K562 (cell line): ENCODE data around the gene ORC4. TPM values are rescaled to one million over a fixed set of nuclear protein-coding genes. Genes with fewer than 3 reads are reported as not detected.
A peak's percentile ranks its signal among the peaks of the same experiment; 100 is the strongest.

Source experiments
- ATAC-seq: fragments of 200-7000 bp; cut with Tn5 transposase; 3 replicates; pipeline ENCODE4 v1.9.1; 2020; ENCODE audit warnings: moderate library complexity
- BruUV-seq: library from RNA; stranded (reverse); fragments of 400-500 nt; replicated peaks from 2 replicates; lab custom pipeline; 2021; lab: Mats Ljungman, UMichigan
- CTCF ChIA-PET: fragments of 300-600 bp; formaldehyde crosslinking; extraction: SDS; loops from one replicate; lab custom pipeline; 2021; ENCODE audit warnings: low intra/inter-chr PET ratio; lab: Yijun Ruan, JAX
- POLR2A ChIA-PET: fragments of 300-600, 350-650 bp; sonication (Branson Sonifier 250); formaldehyde crosslinking; extraction: SDS; loops from one replicate; lab custom pipeline; 2021; ENCODE audit warnings: antibody characterized with exemption, inconsistent platforms; lab: Yijun Ruan, JAX
- DNase-seq, 4 experiments: peaks; one replicate each; pipeline versions ENCODE4 v3.0.0 to v3.0.0-alpha.2; 2011 to 2018; ENCODE audit warnings: low spot score in 3 of 4, mixed read lengths in 3 of 4; ENCODE audit errors: extremely low read depth in 1 of 4
- FAIRE-seq: peaks from 2 replicates; lab custom pipeline; 2011; peaks lifted over from hg19 to GRCh38; lab: Jason Lieb, UNC
- H2AFZ ChIP-seq: 2 replicates; pipeline ENCODE4 v1.6.0; 2011; ENCODE audit warnings: low read depth, low read length, control low read depth, inconsistent platforms
- H3K27ac ChIP-seq: fragments of 200-600 bp; 3 replicates; pipeline ENCODE4 v1.8.0; 2011; ENCODE audit warnings: low read depth, mild to moderate bottlenecking, control low read depth, inconsistent platforms, low read length, moderate library complexity, mixed read lengths; ENCODE audit errors: extremely low read depth
- H3K27me3 ChIP-seq, 2 experiments: fragments of 300-600 bp in 1 of 2; 2 replicates in 1 of 2; 3 replicates in 1 of 2; pipeline versions ENCODE4 v1.6.0 to v1.8.0; 2011; ENCODE audit warnings: inconsistent platforms in 2 of 2, low read length in 2 of 2, mild to moderate bottlenecking in 1 of 2, mixed read lengths in 1 of 2, moderate library complexity in 1 of 2; ENCODE audit not compliant: control insufficient read depth in 2 of 2, insufficient read depth in 2 of 2
- H3K36me3 ChIP-seq: fragments of 300-600 bp; 3 replicates; pipeline ENCODE4 v1.8.0; 2011; ENCODE audit warnings: mild to moderate bottlenecking, low read length, inconsistent platforms; ENCODE audit not compliant: control insufficient read depth, insufficient read depth
- H3K4me1 ChIP-seq, 2 experiments: fragments of 200-600 bp in 1 of 2; replicated peaks in 1 of 2; 2 replicates in 1 of 2; 3 replicates in 1 of 2; pipeline versions ENCODE4 v1.5.1 to v1.8.0; 2011; ENCODE audit warnings: inconsistent platforms in 2 of 2, low read length in 2 of 2, mild to moderate bottlenecking in 1 of 2, mixed read lengths in 1 of 2, moderate library complexity in 1 of 2; ENCODE audit not compliant: control insufficient read depth in 2 of 2, insufficient read depth in 2 of 2
- H3K4me2 ChIP-seq: 2 replicates; pipeline ENCODE4 v1.6.1; 2011; ENCODE audit warnings: low read length, control low read depth, inconsistent platforms, mixed read lengths; ENCODE audit not compliant: insufficient read depth
- H3K4me3 ChIP-seq: fragments of 200-600 bp; sonication (generic), shearing (Covaris generic); 2 replicates; pipeline ENCODE4 v1.5.1; 2016; ENCODE audit warnings: control low read depth, inconsistent platforms
- H3K79me2 ChIP-seq: fragments of 200-600 bp; 3 replicates; pipeline ENCODE4 v1.8.0; 2011; ENCODE audit warnings: low read length, inconsistent platforms; ENCODE audit not compliant: control insufficient read depth, insufficient read depth
- H3K9ac ChIP-seq, 2 experiments: 2 replicates each; pipeline versions ENCODE4 v1.6.0 to v1.6.1; 2011; ENCODE audit warnings: low read depth in 2 of 2, low read length in 2 of 2, control low read depth in 1 of 2, inconsistent platforms in 1 of 2, mild to moderate bottlenecking in 1 of 2, mixed read lengths in 1 of 2; ENCODE audit not compliant: insufficient read depth in 1 of 2
- H3K9me1 ChIP-seq: one replicate; pipeline ENCODE4 v1.6.0; 2011; ENCODE audit warnings: inconsistent platforms, mild to moderate bottlenecking, low read length, moderate library complexity; ENCODE audit not compliant: control insufficient read depth, insufficient read depth
- H3K9me3 ChIP-seq: replicated peaks from 2 replicates; pipeline ENCODE4 v1.5.1; 2011; ENCODE audit warnings: low read depth, low read length, inconsistent platforms; ENCODE audit not compliant: control insufficient read depth, insufficient read depth
- H4K20me1 ChIP-seq: replicated peaks from 2 replicates; pipeline ENCODE4 v1.6.1; 2011; ENCODE audit warnings: low read length, inconsistent platforms, mixed read lengths; ENCODE audit not compliant: control insufficient read depth, insufficient read depth
- AFF1 ChIP-seq, 2 experiments: fragments of 450-650 bp; IDR thresholded peaks; 2 replicates each; pipeline ENCODE4 v1.6.1; 2018; ENCODE audit warnings: mild to moderate bottlenecking in 2 of 2, low read depth in 1 of 2; ENCODE audit not compliant: partially characterized antibody in 2 of 2
- C11orf30 ChIP-seq: fragments of 450-650 bp; IDR thresholded peaks from 2 replicates; pipeline ENCODE4 v1.6.1; 2016; ENCODE audit warnings: low read depth, mild to moderate bottlenecking
- FOXA1 ChIP-seq: fragments of 450-650 bp; IDR thresholded peaks from 2 replicates; pipeline ENCODE4 v1.6.1; 2016; ENCODE audit warnings: mild to moderate bottlenecking, borderline replicate concordance
- HDAC2 ChIP-seq: fragments of 450-650 bp; IDR thresholded peaks from 2 replicates; pipeline ENCODE4 v1.6.1; 2016; ENCODE audit warnings: mild to moderate bottlenecking
- MAFG ChIP-seq: fragments of 450-650 bp; conservative IDR thresholded peaks from 2 replicates; pipeline ENCODE4 v1.6.1; 2016; ENCODE audit warnings: missing genetic modification characterization, missing compliant biosample characterization
- NFRKB ChIP-seq: fragments of 450-650 bp; IDR thresholded peaks from 2 replicates; pipeline ENCODE4 v1.6.1; 2016; ENCODE audit warnings: low read depth
- NR2F6 ChIP-seq: fragments of 450-650 bp; formaldehyde crosslinking; IDR thresholded peaks from 2 replicates; pipeline ENCODE4 v1.4.0; 2020; ENCODE audit warnings: mild to moderate bottlenecking
- PHB2 ChIP-seq: fragments of 450-650 bp; IDR thresholded peaks from 2 replicates; pipeline ENCODE4 v1.6.1; 2017; ENCODE audit warnings: low read depth
- RCOR1 ChIP-seq, 2 experiments: IDR thresholded peaks; 2 replicates each; pipeline ENCODE4 v1.6.1; 2012; ENCODE audit warnings: low read depth in 2 of 2, low read length in 2 of 2, borderline replicate concordance in 1 of 2, improper control_type of control experiment in 1 of 2
- ZNF197 ChIP-seq: fragments of 200-800 bp; sonication (Bioruptor generic); IDR thresholded peaks from 2 replicates; pipeline ENCODE4 v1.6.1; 2016; ENCODE audit warnings: low read depth, missing genetic modification characterization, missing compliant biosample characterization
- ZNF311 ChIP-seq: fragments of 250-450 bp; sonication (Bioruptor Pico); IDR thresholded peaks from 2 replicates; pipeline ENCODE4 v1.4.0; 2020; ENCODE audit warnings: mild to moderate bottlenecking, moderate library complexity
- ZNF316 ChIP-seq: fragments of 450-650 bp; IDR thresholded peaks from 2 replicates; pipeline ENCODE4 v1.6.1; 2016
- WGBS: fragments of 100-300 bp; shearing (Covaris generic); methylation state at CpG from one replicate; pipeline ENCODE4 v1.1.6; 2016; ENCODE audit warnings: low coverage, mixed read lengths; ENCODE audit not compliant: insufficient coverage; ENCODE audit errors: missing lambda C conversion rate; 5-methylcytosine and 5-hydroxymethylcytosine counted together
- in situ Hi-C: fragments of 300-500 bp; cut with MboI; formaldehyde crosslinking; loops from 4 replicates; pipeline ENCODE4 v1.15.0; 2018; ENCODE audit warnings: inconsistent platforms, mixed read lengths
- intact Hi-C: fragments of 100-400 bp; cut with micrococcal nuclease; formaldehyde crosslinking; loops from 2 replicates; pipeline ENCODE4 v1.14.2; 2022
- polyA plus RNA-seq, 8 experiments: library from polyadenylated mRNA; depleted of rRNA in 4 of 8; stranded (reverse) in 5 of 8; unstranded in 3 of 8; fragments of >200 nt; fragmentation: Nextera tagmentation in 2 of 8; fragmentation: Illumina TruSeq in 1 of 8; extraction: Ambion mirVana in 2 of 8; extraction: Trizol in 1 of 8; gene quantifications; 2 replicates each; pipeline versions ENCODE4 v1.2.1 to v1.2.3, GENCODE V29; 2011 to 2014; ENCODE audit warnings: inconsistent platforms in 1 of 8, missing spikeins in 1 of 8
- total RNA-seq, 7 experiments: library from RNA; depleted of rRNA in 6 of 7; stranded (reverse); fragments of >200 nt in 6 of 7; fragmentation: Illumina TruSeq in 2 of 7; extraction: Trizol in 2 of 7; gene quantifications; 2 replicates each; pipeline versions ENCODE4 v1.2.1 to v1.2.3, GENCODE V29; 2011 to 2021; ENCODE audit warnings: low replicate concordance in 1 of 7
- TF ChIP-seq, protein P1 (sequence below), 3 experiments: fragments of 200-800 bp in 1 of 3; fragments of 250-450 bp in 1 of 3; fragments of 450-650 bp in 1 of 3; sonication (Bioruptor Pico) in 1 of 3; sonication (Bioruptor generic) in 1 of 3; formaldehyde crosslinking in 1 of 3; IDR thresholded peaks; 2 replicates each; pipeline versions ENCODE4 v1.6.1 to v1.8.0; 2016 to 2022; ENCODE audit warnings: mild to moderate bottlenecking in 2 of 3, missing genetic modification characterization in 2 of 3, missing compliant biosample characterization in 1 of 3, moderate library complexity in 1 of 3

ORC4 gene
- total and polyA plus RNA-seq, 9 of the 15 experiments (the other 6 are each of a cell fraction or from before 2014, with no cell fraction given) = 58.6 to 100 (median 70.5) TPM

DNA sequence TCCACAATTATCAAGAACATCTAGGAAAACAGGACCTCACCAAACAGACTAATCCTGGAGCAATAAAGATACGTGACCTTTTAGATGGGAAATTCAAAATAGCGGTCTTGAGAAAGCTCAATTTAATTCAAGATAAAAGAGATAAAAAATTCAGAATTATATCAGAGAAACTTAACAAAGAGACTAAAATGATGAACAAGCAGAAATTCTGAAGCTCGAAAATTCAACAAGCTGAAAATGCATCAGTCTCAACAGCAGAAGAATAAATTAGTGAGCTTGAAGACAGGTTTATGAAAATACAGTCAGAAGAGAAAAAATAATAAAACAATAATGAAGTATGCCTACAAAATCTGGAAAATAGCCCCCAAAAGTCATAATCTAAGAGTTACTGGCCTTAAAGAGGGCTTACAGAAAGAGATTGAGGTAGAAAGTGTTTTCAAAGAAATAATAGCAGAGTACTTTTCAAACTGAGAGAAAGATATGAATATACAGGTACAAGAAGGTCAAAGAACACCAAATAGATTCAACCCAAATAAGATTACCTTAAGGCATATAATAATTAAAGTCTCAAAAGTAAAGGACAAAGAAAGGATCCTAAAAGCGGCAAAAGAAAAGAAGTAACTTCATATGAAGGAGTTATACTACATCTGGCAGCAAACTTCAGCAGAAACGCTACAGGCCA is 13.2 kb downstream of the ORC4 start:
- Histone ChIP-seq H3K36me3 (no peaks in the 10 kb centered on the region), H3K9me1 (no peaks in the 10 kb centered on the region), H3K4me2 (no peak overlapping the region), H3K27ac (no peak overlapping the region), H3K4me3 (no peak overlapping the region), H3K4me1 (no peaks in the 10 kb centered on the region), H3K79me2 (peaks cover 89% of the 10 kb centered on the region), H2AFZ (no peak overlapping the region), H3K9me3 (no peaks in the 10 kb centered on the region), H3K27me3 (no peaks in the 10 kb centered on the region), H3K9ac (no peak overlapping the region), H4K20me1 (0 out of 2 replicates have a peak, but pooled peaks cover 7% of the 10 kb centered on the region)
- ChIA-PET CTCF (no interaction called here), POLR2A (interaction anchor here (1.1 kb wide), 1 partner anchor 12 kb away, joined by 3 read pairs; no protein-coding TSS in a partner anchor)
- in situ Hi-C loops = no loop called here
- WGBS = 83% methylated on average over 5 of the region's 5 CpGs
- BruUV-seq = no TSS peak
- FAIRE-seq = no peak
- no peak for ATAC-seq
- intact Hi-C loops = no loop called here
- DNase-seq = no peak
- TF ChIP-seq NR2F6 (CRISPR knock-in tag) = no peak
- peak; percentile 71 for TF ChIP-seq ZNF316
- TF ChIP-seq ZNF311 = no peak
- TF ChIP-seq AFF1 (IDR thresholded peaks at IDR 0.05; ENCODE audit: low read depth in 1 of 2, partially characterized antibody in 2 of 2) = no peak
- no peak for TF ChIP-seq ZNF197 (CRISPR knock-in tag)
- no peak for TF ChIP-seq FOXA1
- TF ChIP-seq RCOR1 (IDR thresholded peaks at IDR 0.05; ENCODE audit: borderline replicate concordance in 1 of 2, low read depth in 2 of 2, low read length in 2 of 2) = no peak
- TF ChIP-seq PHB2 = no peak
- TF ChIP-seq, protein P1, sequence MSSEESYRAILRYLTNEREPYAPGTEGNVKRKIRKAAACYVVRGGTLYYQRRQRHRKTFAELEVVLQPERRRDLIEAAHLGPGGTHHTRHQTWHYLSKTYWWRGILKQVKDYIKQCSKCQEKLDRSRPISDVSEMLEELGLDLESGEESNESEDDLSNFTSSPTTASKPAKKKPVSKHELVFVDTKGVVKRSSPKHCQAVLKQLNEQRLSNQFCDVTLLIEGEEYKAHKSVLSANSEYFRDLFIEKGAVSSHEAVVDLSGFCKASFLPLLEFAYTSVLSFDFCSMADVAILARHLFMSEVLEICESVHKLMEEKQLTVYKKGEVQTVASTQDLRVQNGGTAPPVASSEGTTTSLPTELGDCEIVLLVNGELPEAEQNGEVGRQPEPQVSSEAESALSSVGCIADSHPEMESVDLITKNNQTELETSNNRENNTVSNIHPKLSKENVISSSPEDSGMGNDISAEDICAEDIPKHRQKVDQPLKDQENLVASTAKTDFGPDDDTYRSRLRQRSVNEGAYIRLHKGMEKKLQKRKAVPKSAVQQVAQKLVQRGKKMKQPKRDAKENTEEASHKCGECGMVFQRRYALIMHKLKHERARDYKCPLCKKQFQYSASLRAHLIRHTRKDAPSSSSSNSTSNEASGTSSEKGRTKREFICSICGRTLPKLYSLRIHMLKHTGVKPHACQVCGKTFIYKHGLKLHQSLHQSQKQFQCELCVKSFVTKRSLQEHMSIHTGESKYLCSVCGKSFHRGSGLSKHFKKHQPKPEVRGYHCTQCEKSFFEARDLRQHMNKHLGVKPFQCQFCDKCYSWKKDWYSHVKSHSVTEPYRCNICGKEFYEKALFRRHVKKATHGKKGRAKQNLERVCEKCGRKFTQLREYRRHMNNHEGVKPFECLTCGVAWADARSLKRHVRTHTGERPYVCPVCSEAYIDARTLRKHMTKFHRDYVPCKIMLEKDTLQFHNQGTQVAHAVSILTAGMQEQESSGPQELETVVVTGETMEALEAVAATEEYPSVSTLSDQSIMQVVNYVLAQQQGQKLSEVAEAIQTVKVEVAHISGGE (CRISPR knock-in tag; IDR thresholded peaks at IDR 0.05) = no peak
- TF ChIP-seq MAFG (tag) = 0 out of 2 replicates have a peak, but pooled peaks have one; percentile 11
- peak; percentile 52 for TF ChIP-seq C11orf30
- no peak for TF ChIP-seq HDAC2
- no peak for TF ChIP-seq NFRKB
